GM10847 (cell line): ENCODE results near the gene IFNGR1.

Source experiments
- POLR2A ChIP-seq: IDR thresholded peaks from 2 replicates; pipeline ENCODE4 v1.6.1; 2011; ENCODE audit not compliant: insufficient read length; ENCODE audit errors: extremely low read depth

The IFNGR1 gene

GRCh38 chr6:137218917-137219663 is at the start of gene IFNGR1:
IFNGR1 (minus strand) TSS chr6:137219385; CDS start chr6:137219327, 58 bp downstream.
- peak; percentile 83 for TF ChIP-seq POLR2A

GRCh38 chr6:137268911-137269310 is 49.7 kb upstream of the IFNGR1 start:
- no peak for TF ChIP-seq POLR2A

- TF ChIP-seq POLR2A = no peak
Observed at GRCh38 chr6:137266309-137266586, 47.1 kb upstream of the IFNGR1 start.

- TF ChIP-seq POLR2A = no peak
Observed at GRCh38 chr6:137265561-137266308, 46.5 kb upstream of the IFNGR1 start.

GRCh38 chr6:137264311-137265075 is 45.3 kb upstream of the IFNGR1 start:
- no peak for TF ChIP-seq POLR2A

- no peak for TF ChIP-seq POLR2A
Observed at GRCh38 chr6:137261761-137262160, 42.6 kb upstream of the IFNGR1 start.

- no peak for TF ChIP-seq POLR2A
Observed at GRCh38 chr6:137261361-137261760, 42.2 kb upstream of the IFNGR1 start.

- no peak for TF ChIP-seq POLR2A
Observed at GRCh38 chr6:137260217-137260616, 41.0 kb upstream of the IFNGR1 start.

- TF ChIP-seq POLR2A = no peak
Observed at GRCh38 chr6:137259349-137259748, 40.2 kb upstream of the IFNGR1 start.

GRCh38 chr6:137258170-137258569 is 39.0 kb upstream of the IFNGR1 start:
- TF ChIP-seq POLR2A = no peak

- TF ChIP-seq POLR2A = no peak
Observed at GRCh38 chr6:137256350-137257103, 37.3 kb upstream of the IFNGR1 start.

GRCh38 chr6:137254966-137255365 is 35.8 kb upstream of the IFNGR1 start:
- no peak for TF ChIP-seq POLR2A

- TF ChIP-seq POLR2A = no peak
Observed at GRCh38 chr6:137248702-137249101, 29.5 kb upstream of the IFNGR1 start.

GRCh38 chr6:137247724-137248123 is 28.5 kb upstream of the IFNGR1 start:
- no peak for TF ChIP-seq POLR2A

GRCh38 chr6:137246791-137247202 is 27.6 kb upstream of the IFNGR1 start:
- TF ChIP-seq POLR2A = no peak
